HL-60 (cell line): ENCODE results near the gene TOGARAM2.

Experiments
- DNase-seq, 2 experiments: peaks; one replicate each; pipeline ENCODE4 v3.0.0-alpha.2; 2010 to 2020; ENCODE audit warnings: low read depth in 1 of 2, low spot score in 1 of 2
- H3K27ac ChIP-seq: fragments of 250-450 bp; sonication (Bioruptor Pico); replicated peaks from 2 replicates; pipeline ENCODE4 v1.5.1; 2020; ENCODE audit warnings: mild to moderate bottlenecking, moderate library complexity
- H3K27me3 ChIP-seq: fragments of 250-450 bp; sonication (Bioruptor Pico); 2 replicates; pipeline ENCODE4 v1.5.1; 2021; ENCODE audit warnings: mild to moderate bottlenecking, moderate library complexity; ENCODE audit not compliant: insufficient read depth, poor library complexity, severe bottlenecking
- H3K4me3 ChIP-seq: replicated peaks from 2 replicates; pipeline ENCODE4 v1.5.1; 2011; ENCODE audit warnings: mild to moderate bottlenecking, control low read depth, low read length; ENCODE audit not compliant: insufficient read depth
- GABPA ChIP-seq: IDR thresholded peaks from 2 replicates; pipeline ENCODE4 v1.6.1; 2012; ENCODE audit warnings: low read depth
- POLR2AphosphoS5 ChIP-seq: IDR thresholded peaks from 2 replicates; pipeline ENCODE4 v1.6.1; 2012; ENCODE audit warnings: low read depth
- SPI1 ChIP-seq: IDR thresholded peaks from 2 replicates; pipeline ENCODE4 v1.6.1; 2012; ENCODE audit warnings: low read depth, mild to moderate bottlenecking, borderline replicate concordance
- TF ChIP-seq, protein P1 (sequence below): IDR thresholded peaks from 2 replicates; pipeline ENCODE4 v1.6.1; 2012; ENCODE audit warnings: low read depth; ENCODE audit not compliant: insufficient replicate concordance
- TF ChIP-seq, protein P2 (sequence below): IDR thresholded peaks from one replicate; pipeline ENCODE4 v1.5.1; 2011; ENCODE audit warnings: low read length, control low read depth, inconsistent platforms; ENCODE audit not compliant: insufficient read depth

TOGARAM2 gene

DNA sequence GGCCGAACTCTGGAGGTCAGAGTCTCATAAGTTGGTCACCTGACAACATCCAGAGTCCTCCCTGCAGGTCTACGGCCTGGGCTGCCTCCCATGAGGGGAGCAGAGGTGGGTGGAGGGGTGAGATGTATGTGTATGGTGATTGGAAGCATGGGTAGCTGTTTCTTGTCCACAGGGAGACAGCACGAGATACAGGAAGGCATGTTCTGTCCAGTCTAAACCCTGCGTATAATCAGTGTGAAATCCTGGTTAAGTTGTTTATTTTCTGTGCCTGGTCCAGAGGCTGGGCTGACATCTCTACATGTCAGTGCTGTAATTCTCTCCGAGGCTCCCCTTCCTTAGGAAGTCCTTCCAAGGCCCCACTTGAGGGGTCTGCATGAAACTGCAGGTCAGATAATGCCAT is 8.9 kb downstream of the TOGARAM2 start:
- TF ChIP-seq, protein P1, sequence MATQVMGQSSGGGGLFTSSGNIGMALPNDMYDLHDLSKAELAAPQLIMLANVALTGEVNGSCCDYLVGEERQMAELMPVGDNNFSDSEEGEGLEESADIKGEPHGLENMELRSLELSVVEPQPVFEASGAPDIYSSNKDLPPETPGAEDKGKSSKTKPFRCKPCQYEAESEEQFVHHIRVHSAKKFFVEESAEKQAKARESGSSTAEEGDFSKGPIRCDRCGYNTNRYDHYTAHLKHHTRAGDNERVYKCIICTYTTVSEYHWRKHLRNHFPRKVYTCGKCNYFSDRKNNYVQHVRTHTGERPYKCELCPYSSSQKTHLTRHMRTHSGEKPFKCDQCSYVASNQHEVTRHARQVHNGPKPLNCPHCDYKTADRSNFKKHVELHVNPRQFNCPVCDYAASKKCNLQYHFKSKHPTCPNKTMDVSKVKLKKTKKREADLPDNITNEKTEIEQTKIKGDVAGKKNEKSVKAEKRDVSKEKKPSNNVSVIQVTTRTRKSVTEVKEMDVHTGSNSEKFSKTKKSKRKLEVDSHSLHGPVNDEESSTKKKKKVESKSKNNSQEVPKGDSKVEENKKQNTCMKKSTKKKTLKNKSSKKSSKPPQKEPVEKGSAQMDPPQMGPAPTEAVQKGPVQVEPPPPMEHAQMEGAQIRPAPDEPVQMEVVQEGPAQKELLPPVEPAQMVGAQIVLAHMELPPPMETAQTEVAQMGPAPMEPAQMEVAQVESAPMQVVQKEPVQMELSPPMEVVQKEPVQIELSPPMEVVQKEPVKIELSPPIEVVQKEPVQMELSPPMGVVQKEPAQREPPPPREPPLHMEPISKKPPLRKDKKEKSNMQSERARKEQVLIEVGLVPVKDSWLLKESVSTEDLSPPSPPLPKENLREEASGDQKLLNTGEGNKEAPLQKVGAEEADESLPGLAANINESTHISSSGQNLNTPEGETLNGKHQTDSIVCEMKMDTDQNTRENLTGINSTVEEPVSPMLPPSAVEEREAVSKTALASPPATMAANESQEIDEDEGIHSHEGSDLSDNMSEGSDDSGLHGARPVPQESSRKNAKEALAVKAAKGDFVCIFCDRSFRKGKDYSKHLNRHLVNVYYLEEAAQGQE: no peak
- TF ChIP-seq GABPA (no peak), POLR2AphosphoS5 (no peak), SPI1 (no peak)
- TF ChIP-seq, protein P2, sequence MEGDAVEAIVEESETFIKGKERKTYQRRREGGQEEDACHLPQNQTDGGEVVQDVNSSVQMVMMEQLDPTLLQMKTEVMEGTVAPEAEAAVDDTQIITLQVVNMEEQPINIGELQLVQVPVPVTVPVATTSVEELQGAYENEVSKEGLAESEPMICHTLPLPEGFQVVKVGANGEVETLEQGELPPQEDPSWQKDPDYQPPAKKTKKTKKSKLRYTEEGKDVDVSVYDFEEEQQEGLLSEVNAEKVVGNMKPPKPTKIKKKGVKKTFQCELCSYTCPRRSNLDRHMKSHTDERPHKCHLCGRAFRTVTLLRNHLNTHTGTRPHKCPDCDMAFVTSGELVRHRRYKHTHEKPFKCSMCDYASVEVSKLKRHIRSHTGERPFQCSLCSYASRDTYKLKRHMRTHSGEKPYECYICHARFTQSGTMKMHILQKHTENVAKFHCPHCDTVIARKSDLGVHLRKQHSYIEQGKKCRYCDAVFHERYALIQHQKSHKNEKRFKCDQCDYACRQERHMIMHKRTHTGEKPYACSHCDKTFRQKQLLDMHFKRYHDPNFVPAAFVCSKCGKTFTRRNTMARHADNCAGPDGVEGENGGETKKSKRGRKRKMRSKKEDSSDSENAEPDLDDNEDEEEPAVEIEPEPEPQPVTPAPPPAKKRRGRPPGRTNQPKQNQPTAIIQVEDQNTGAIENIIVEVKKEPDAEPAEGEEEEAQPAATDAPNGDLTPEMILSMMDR: no peak
- DNase-seq: no peak
- Histone ChIP-seq H3K4me3 (no peak overlapping the region), H3K27me3 (no peaks in the 10 kb centered on the region), H3K27ac (no peak overlapping the region)

DNA sequence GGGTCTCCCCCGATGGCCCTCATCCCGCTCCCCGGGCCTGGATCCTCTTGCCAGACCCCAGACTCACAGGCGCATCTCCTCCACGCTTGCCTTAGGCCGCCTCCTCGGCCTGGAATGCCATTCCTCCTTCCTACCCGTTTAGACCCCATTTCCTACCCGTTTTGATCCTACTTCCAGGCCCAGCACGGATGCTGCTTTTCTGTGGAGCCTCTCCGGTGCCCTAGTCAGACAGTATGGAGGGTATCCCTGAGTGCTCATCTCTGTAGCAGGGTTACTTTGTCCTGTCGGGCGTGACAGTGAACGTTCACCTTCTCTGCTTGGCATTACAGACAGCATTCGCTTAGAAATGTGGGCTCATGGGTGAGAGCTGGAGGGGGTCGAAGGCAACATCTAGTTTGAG is 9.3 kb downstream of the TOGARAM2 start:
- no peak for DNase-seq
- Histone ChIP-seq H3K4me3 (no peak overlapping the region), H3K27me3 (no peaks in the 10 kb centered on the region), H3K27ac (no peak overlapping the region)
- TF ChIP-seq SPI1: no peak
- TF ChIP-seq, protein P1: no peak
- TF ChIP-seq, protein P2: no peak
- TF ChIP-seq GABPA: no peak
- no peak for TF ChIP-seq POLR2AphosphoS5

DNA sequence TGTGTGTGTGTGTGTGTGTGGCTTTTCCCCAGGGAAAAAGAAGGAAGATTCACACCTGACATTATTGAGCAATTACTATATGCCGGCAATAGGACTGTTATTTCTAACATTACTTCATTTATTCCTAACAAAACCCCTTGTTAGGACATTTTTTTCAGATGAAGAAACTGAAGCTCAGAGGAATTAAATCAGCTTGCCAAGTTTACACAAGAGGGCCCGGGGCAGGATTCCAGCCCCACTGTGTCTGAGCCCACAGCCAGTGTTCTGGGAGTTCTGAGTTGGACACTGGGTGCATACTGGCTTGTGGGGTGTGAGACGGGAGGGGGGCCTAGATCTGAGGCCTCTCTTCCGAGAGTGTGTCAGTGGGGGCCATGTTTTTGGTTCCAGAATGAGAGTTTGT is 9.9 kb downstream of the TOGARAM2 start:
- Histone ChIP-seq H3K27me3 (no peaks in the 10 kb centered on the region), H3K4me3 (no peak overlapping the region), H3K27ac (no peak overlapping the region)
- no peak for DNase-seq
- no peak for TF ChIP-seq GABPA
- no peak for TF ChIP-seq POLR2AphosphoS5
- TF ChIP-seq, protein P1: no peak
